B cell (primary cell): ENCODE data around the gene ARHGAP12. TPM values are rescaled to one million over a fixed set of nuclear protein-coding genes. Genes with fewer than 3 reads are reported as not detected.

Experiments used
- ATAC-seq: fragments of 200-7000 bp; cut with Tn5 transposase; one replicate; pipeline ENCODE4 v1.10.0; 2021; ENCODE audit warnings: low read depth, mild to moderate bottlenecking, moderate number of reproducible peaks, moderate library complexity
- CTCF ChIA-PET: fragments of 350-600 bp; sonication (Branson Sonifier 250); formaldehyde crosslinking; loops from one replicate; lab custom pipeline; 2021; ENCODE audit warnings: antibody characterized with exemption, inconsistent platforms; lab: Charles Lee
- POLR2A ChIA-PET: fragments of 350-600 bp; sonication (Branson Sonifier 250); formaldehyde crosslinking; loops from one replicate; lab custom pipeline; 2021; ENCODE audit warnings: antibody characterized with exemption; lab: Charles Lee
- DNase-seq: peaks from one replicate; pipeline ENCODE4 v3.0.0; 2013
- H2AFZ ChIP-seq: 2 replicates; pipeline ENCODE4 v1.6.1; 2012; ENCODE audit warnings: mild to moderate bottlenecking, low read depth, low read length; ENCODE audit not compliant: insufficient read depth, poor library complexity, severe bottlenecking
- H3K27ac ChIP-seq, 2 donors: 1 replicate in 1 of 2; 2 replicates in 1 of 2; pipeline ENCODE4 v1.5.1; 2012 to 2013; ENCODE audit warnings: low read length in 2 of 2, mild to moderate bottlenecking in 2 of 2, moderate library complexity in 1 of 2
- H3K27me3 ChIP-seq, 4 experiments: fragments of 200-600 bp in 1 of 4; sonication (generic) in 1 of 4; replicated peaks in 1 of 4; 1 replicate in 2 of 4; 2 replicates in 2 of 4; pipeline versions ENCODE4 v1.6.1 to v1.7.0; 2013 to 2016; ENCODE audit warnings: low read length in 3 of 4, mild to moderate bottlenecking in 2 of 4, mixed read lengths in 1 of 4, moderate library complexity in 1 of 4; ENCODE audit not compliant: insufficient read depth in 4 of 4, control insufficient read depth in 3 of 4; ENCODE audit errors: control extremely low read depth in 1 of 4
- H3K36me3 ChIP-seq, 2 experiments: replicated peaks in 1 of 2; 1 replicate in 1 of 2; 2 replicates in 1 of 2; pipeline versions ENCODE4 v1.6.1 to v1.7.1; 2013; ENCODE audit warnings: low read length in 1 of 2; ENCODE audit not compliant: insufficient read depth in 2 of 2, control insufficient read depth in 1 of 2; ENCODE audit errors: control extremely low read depth in 1 of 2, extremely low read depth in 1 of 2
- H3K4me1 ChIP-seq, 2 donors: fragments of 200-600 bp in 1 of 2; sonication (generic) in 1 of 2; 1 replicate in 1 of 2; 2 replicates in 1 of 2; pipeline versions ENCODE4 v1.5.1 to v1.6.1; 2013 to 2017; ENCODE audit warnings: low read length in 2 of 2; ENCODE audit not compliant: control insufficient read depth in 2 of 2, insufficient read depth in 2 of 2
- H3K4me2 ChIP-seq: replicated peaks from 2 replicates; pipeline ENCODE3; 2012; ENCODE audit warnings: mild to moderate bottlenecking, low read depth, low read length; ENCODE audit not compliant: poor library complexity, severe bottlenecking
- H3K4me3 ChIP-seq, 5 experiments: fragments of 200-600 bp in 1 of 5; sonication (generic) in 1 of 5; 1 replicate in 3 of 5; 2 replicates in 2 of 5; pipeline versions ENCODE4 v1.5.1 to v1.7.0; 2011 to 2016; ENCODE audit warnings: low read length in 4 of 5, mild to moderate bottlenecking in 4 of 5, low read depth in 2 of 5, control low read depth in 1 of 5, moderate library complexity in 1 of 5; ENCODE audit not compliant: insufficient read depth in 1 of 5; ENCODE audit errors: control extremely low read depth in 1 of 5, extremely low read depth in 1 of 5
- H3K79me2 ChIP-seq: fragments of 200-600 bp; sonication (generic); one replicate; pipeline ENCODE4 v1.6.0; 2016; ENCODE audit warnings: low read length; ENCODE audit not compliant: control insufficient read depth, insufficient read depth
- H3K9ac ChIP-seq: fragments of 200-600 bp; sonication (generic); 2 replicates; pipeline ENCODE4 v1.6.1; 2017; ENCODE audit warnings: mild to moderate bottlenecking, low read length, moderate library complexity
- H3K9me3 ChIP-seq, 3 donors: one replicate each; pipeline versions ENCODE4 v1.6.1 to v1.7.1; 2013; ENCODE audit warnings: low read length in 2 of 3; ENCODE audit not compliant: control insufficient read depth in 2 of 3, insufficient read depth in 1 of 3; ENCODE audit errors: control extremely low read depth in 1 of 3
- H4K20me1 ChIP-seq: 2 replicates; pipeline ENCODE4 v1.6.0; 2012; ENCODE audit warnings: mild to moderate bottlenecking, low read length; ENCODE audit not compliant: insufficient read depth, control insufficient read depth, poor library complexity, severe bottlenecking
- H3K27ac Mint-ChIP-seq: one replicate; pipeline ENCODE4 v1.8.0; 2021; ENCODE audit warnings: mixed read lengths
- H3K27me3 Mint-ChIP-seq: one replicate; pipeline ENCODE4 v1.8.0; 2021; ENCODE audit warnings: mixed read lengths
- H3K4me1 Mint-ChIP-seq: one replicate; pipeline ENCODE4 v1.8.0; 2021; ENCODE audit warnings: mixed read lengths
- H3K4me3 Mint-ChIP-seq: one replicate; pipeline ENCODE4 v1.8.0; 2021; ENCODE audit warnings: mixed read lengths
- H3K9me3 Mint-ChIP-seq: one replicate; pipeline ENCODE4 v1.8.0; 2022; ENCODE audit warnings: mixed read lengths; ENCODE audit not compliant: insufficient read depth
- CTCF ChIP-seq: fragments of 200-600 bp; IDR thresholded peaks from one replicate; pipeline ENCODE4 v1.8.0; 2022; ENCODE audit warnings: antibody characterized with exemption, mild to moderate bottlenecking
- EZH2 ChIP-seq: IDR thresholded peaks from 2 replicates; pipeline ENCODE4 v1.6.1; 2012; ENCODE audit warnings: borderline replicate concordance, low read depth, mild to moderate bottlenecking, moderate library complexity, low read length; ENCODE audit not compliant: insufficient read depth, poor library complexity, severe bottlenecking
- WGBS: methylation state at CpG from one replicate; pipeline ENCODE4 v1.1.5; 2013; ENCODE audit warnings: missing lambda C conversion rate; ENCODE audit not compliant: insufficient coverage; 5-methylcytosine and 5-hydroxymethylcytosine counted together
- intact Hi-C: fragments of 100-400 bp; cut with micrococcal nuclease; formaldehyde crosslinking; loops from one replicate; pipeline ENCODE4 v1.10.0; 2022
- polyA plus RNA-seq: library from polyadenylated mRNA; depleted of rRNA; stranded (reverse); fragments of >200 nt; gene quantifications from 2 replicates; pipeline ENCODE4 v1.2.3, GENCODE V29; 2012
- total RNA-seq, 2 donors: library from RNA; stranded (reverse); fragments of 120-200 nt in 1 of 2; gene quantifications; 1 replicate in 1 of 2; 2 replicates in 1 of 2; pipeline versions ENCODE4 v1.2.3 to v1.2.4, GENCODE V29; 2013 to 2022

ARHGAP12 gene
- total and polyA plus RNA-seq, 2 donors (not counting 1 experiment from before 2014, with no cell fraction given), result 12.3 to 45.3 TPM

DNA sequence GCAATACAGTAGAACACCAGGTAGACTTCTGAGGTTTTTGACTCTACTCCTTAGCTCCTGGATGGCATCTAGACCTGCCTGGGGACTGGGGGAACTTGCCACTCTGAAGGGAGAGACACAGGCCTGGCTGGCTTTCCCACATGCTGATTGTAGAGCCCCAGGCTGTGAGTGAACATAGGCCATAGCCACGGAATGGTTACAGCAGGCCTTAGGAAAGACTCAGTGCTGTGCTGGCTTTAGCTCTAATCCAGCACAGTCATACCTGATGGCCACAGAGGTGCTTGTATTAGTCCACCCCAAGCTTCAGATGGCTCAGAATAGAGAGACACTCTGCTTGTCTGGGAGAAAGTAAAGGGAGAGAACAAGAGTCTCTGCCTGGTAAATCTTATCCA is 35.0 kb upstream of the ARHGAP12 start:
- TF ChIP-seq EZH2 (no peak), CTCF (no peak)
- no peaks in the 10 kb centered on the region for H3K9me3 ChIP-seq
- Mint-ChIP-seq H3K4me1 (peaks cover 16% of the 10 kb centered on the region), H3K27me3 (no peaks in the 10 kb centered on the region), H3K4me3 (no peak overlapping the region), H3K27ac (no peak overlapping the region), H3K9me3 (no peaks in the 10 kb centered on the region)
- H3K79me2 ChIP-seq, result no peaks in the 10 kb centered on the region
- CTCF ChIA-PET, result interaction anchor here (0.9 kb wide), 1 partner anchor 10 kb away, joined by 3 read pairs; no protein-coding TSS in a partner anchor
- H3K36me3 ChIP-seq, result no peaks in the 10 kb centered on the region
- no peak overlapping the region for H3K4me2 ChIP-seq
- 100% methylated on average over 1 of the region's 1 CpG for WGBS
- no peaks in the 10 kb centered on the region for H3K27me3 ChIP-seq
- intact Hi-C loops, result no loop called here
- H3K4me1 ChIP-seq, result peaks cover 4 to 13% of the 10 kb centered on the region in 2 donors
- H3K4me3 ChIP-seq, result no peak overlapping the region
- POLR2A ChIA-PET, result no interaction called here
- H4K20me1 ChIP-seq, result no peaks in the 10 kb centered on the region
- H3K9ac ChIP-seq, result no peak overlapping the region
- no peak for ATAC-seq
- H3K27ac ChIP-seq, result no peak overlapping the region
- no peak overlapping the region for H2AFZ ChIP-seq
- DNase-seq, result no peak

DNA sequence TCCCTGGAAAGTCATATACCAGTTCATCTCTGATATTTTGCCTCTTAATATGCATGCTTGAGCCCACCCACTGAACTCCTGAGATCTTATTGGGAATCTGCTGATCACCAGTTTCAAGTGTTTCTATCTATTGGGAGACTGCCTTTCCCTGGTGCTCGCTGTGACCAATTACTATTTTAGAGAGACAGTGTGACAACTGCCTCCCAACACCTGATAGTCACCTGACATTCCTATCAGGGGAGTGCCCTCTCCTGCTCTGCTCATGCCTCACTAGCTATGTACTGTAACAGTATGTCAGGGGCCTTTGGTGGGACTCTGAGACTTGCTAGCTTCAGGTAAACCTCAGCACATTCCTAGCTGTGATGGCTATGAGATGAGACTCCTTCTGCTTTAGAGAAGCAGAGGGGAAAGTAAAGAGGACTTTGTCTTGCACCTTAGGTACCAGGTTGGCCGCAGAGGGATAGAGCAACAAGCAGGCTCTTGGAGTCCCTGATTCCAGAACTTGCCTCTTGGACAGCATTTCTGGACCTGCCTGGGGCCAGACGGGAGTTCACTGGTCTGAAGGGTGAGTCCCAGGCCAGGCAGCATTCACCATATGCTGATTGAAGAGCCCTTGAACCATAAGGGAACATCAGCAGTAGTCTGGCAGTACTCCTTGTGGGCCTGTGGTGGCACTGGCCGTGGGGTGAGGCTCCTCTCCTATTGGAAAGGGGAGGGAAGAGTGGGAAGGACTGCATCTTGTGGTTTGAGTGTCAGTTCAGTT is 34.4 kb upstream of the ARHGAP12 start:
- no peak overlapping the region for H3K4me2 ChIP-seq

More for the DNA sequence above, 34.4 kb upstream of the ARHGAP12 start:
- Mint-ChIP-seq H3K4me3 (no peak overlapping the region), H3K27ac (no peak overlapping the region), H3K9me3 (no peaks in the 10 kb centered on the region), H3K4me1 (peaks cover 16% of the 10 kb centered on the region), H3K27me3 (no peaks in the 10 kb centered on the region)
- H3K4me3 ChIP-seq, result no peak overlapping the region
- peaks cover 4 to 13% of the 10 kb centered on the region in 2 donors for H3K4me1 ChIP-seq
- 95% methylated on average over 2 of the region's 4 CpGs for WGBS
- H3K9ac ChIP-seq, result no peak overlapping the region
- H3K36me3 ChIP-seq, result no peaks in the 10 kb centered on the region
- H3K27me3 ChIP-seq, result no peaks in the 10 kb centered on the region
- H3K9me3 ChIP-seq, result no peaks in the 10 kb centered on the region
- H3K79me2 ChIP-seq, result no peaks in the 10 kb centered on the region
- no peak for ATAC-seq
- CTCF ChIA-PET, result interaction anchor here (0.9 kb wide), 1 partner anchor 10 kb away, joined by 3 read pairs; no protein-coding TSS in a partner anchor
- no peak overlapping the region for H3K27ac ChIP-seq
- no peak for DNase-seq
- TF ChIP-seq CTCF (no peak), EZH2 (no peak)
- intact Hi-C loops, result no loop called here
- no peaks in the 10 kb centered on the region for H4K20me1 ChIP-seq
- POLR2A ChIA-PET, result no interaction called here
- H2AFZ ChIP-seq, result no peak overlapping the region
